Caco-2 (cell line): ENCODE results near the gene RGN. TPM values are rescaled to one million over a fixed set of nuclear protein-coding genes. Genes with fewer than 3 reads are reported as not detected.
"Not testable (repeated sequence)": the region's sequence is repeated elsewhere in the genome, so short reads cannot be mapped to it uniquely, and the experiment has no call there.

Experiments used
- BruUV-seq: library from RNA; stranded (reverse); fragments of 400-500 nt; replicated peaks from 2 replicates; lab custom pipeline; 2021; lab: Mats Ljungman, UMichigan
- CTCF ChIA-PET: fragments of 300-600 bp; sonication (Branson Sonifier 250); formaldehyde crosslinking; loops from one replicate; lab custom pipeline; 2022; ENCODE audit warnings: antibody characterized with exemption; lab: Charles Lee
- POLR2A ChIA-PET: fragments of 300-600 bp; sonication (Branson Sonifier 250); formaldehyde crosslinking; loops from one replicate; lab custom pipeline; 2022; ENCODE audit warnings: antibody characterized with exemption; lab: Charles Lee
- DNase-seq, 2 experiments: peaks; one replicate each; pipeline versions ENCODE4 v3.0.0 to v3.0.0-alpha.2; 2020 to 2022
- H3K27me3 ChIP-seq: replicated peaks from 2 replicates; pipeline ENCODE4 v1.6.0; 2011; ENCODE audit warnings: low read length; ENCODE audit not compliant: control insufficient read depth, insufficient read depth
- H3K36me3 ChIP-seq: 2 replicates; pipeline ENCODE4 v1.5.1; 2011; ENCODE audit warnings: low read length; ENCODE audit not compliant: control insufficient read depth, insufficient read depth
- H3K4me1 ChIP-seq: fragments of 250-450 bp; sonication (Bioruptor Pico); 2 replicates; pipeline ENCODE4 v1.5.1; 2020; ENCODE audit warnings: mild to moderate bottlenecking
- H3K4me3 ChIP-seq: 2 replicates; pipeline ENCODE4 v1.5.1; 2011; ENCODE audit warnings: low read depth, mild to moderate bottlenecking, control low read depth, low read length
- H3K9me3 ChIP-seq: fragments of 250-450 bp; sonication (Bioruptor Pico); 2 replicates; pipeline ENCODE4 v1.5.1; 2020; ENCODE audit warnings: mild to moderate bottlenecking, moderate library complexity
- H3K27ac Mint-ChIP-seq: one replicate; pipeline ENCODE4 v1.8.0; 2022; ENCODE audit warnings: mixed read lengths; ENCODE audit not compliant: unreplicated experiment
- H3K27me3 Mint-ChIP-seq: one replicate; pipeline ENCODE4 v1.8.0; 2022; ENCODE audit warnings: mixed read lengths; ENCODE audit not compliant: insufficient read depth, unreplicated experiment
- H3K36me3 Mint-ChIP-seq: one replicate; pipeline ENCODE4 v1.8.0; 2022; ENCODE audit warnings: mild to moderate bottlenecking, mixed read lengths; ENCODE audit not compliant: insufficient read depth, unreplicated experiment
- H3K4me1 Mint-ChIP-seq: one replicate; pipeline ENCODE4 v1.8.0; 2022; ENCODE audit warnings: low read depth, mixed read lengths; ENCODE audit not compliant: unreplicated experiment
- H3K4me3 Mint-ChIP-seq: one replicate; pipeline ENCODE4 v1.8.0; 2022; ENCODE audit warnings: mild to moderate bottlenecking, moderate library complexity, mixed read lengths; ENCODE audit not compliant: unreplicated experiment
- H3K9me3 Mint-ChIP-seq: one replicate; pipeline ENCODE4 v1.8.0; 2022; ENCODE audit warnings: mixed read lengths; ENCODE audit not compliant: unreplicated experiment
- CTCF ChIP-seq, 2 experiments: fragments of 200-600 bp in 1 of 2; IDR thresholded peaks; 1 replicate in 1 of 2; 2 replicates in 1 of 2; pipeline versions ENCODE4 v1.5.1 to v1.8.0; 2011 to 2022; ENCODE audit warnings: antibody characterized with exemption in 1 of 2, control low read depth in 1 of 2, inconsistent platforms in 1 of 2, low read depth in 1 of 2, low read length in 1 of 2, mild to moderate bottlenecking in 1 of 2, moderate library complexity in 1 of 2; ENCODE audit not compliant: insufficient read depth in 1 of 2, severe bottlenecking in 1 of 2, unreplicated experiment in 1 of 2
- intact Hi-C: fragments of 100-400 bp; cut with micrococcal nuclease; formaldehyde crosslinking; loops from one replicate; pipeline ENCODE4 v1.10.0; 2022; ENCODE audit not compliant: unreplicated experiment
- total RNA-seq: library from RNA; stranded (reverse); gene quantifications from 2 replicates; pipeline ENCODE4 v1.2.3, GENCODE V29; 2022

The RGN gene
- total RNA-seq, 1 experiment from 2014 or later = 36.2 TPM

- Histone ChIP-seq H3K36me3 (no peaks in the 10 kb centered on the region), H3K4me1 (peaks cover 10% of the 10 kb centered on the region), H3K9me3 (no peaks in the 10 kb centered on the region), H3K4me3 (no peak overlapping the region), H3K27me3 (no peaks in the 10 kb centered on the region)
- TF ChIP-seq CTCF (IDR thresholded peaks at IDR 0.05; ENCODE audit: insufficient read depth in 1 of 2, low read depth in 1 of 2, low read length in 1 of 2, severe bottlenecking in 1 of 2, unreplicated experiment in 1 of 2) = no peak
- BruUV-seq = no TSS peak
- no peaks in the 10 kb centered on the region for H3K27me3 Mint-ChIP-seq
- H3K27ac Mint-ChIP-seq = no peak overlapping the region
- POLR2A ChIA-PET = no interaction called here
- CTCF ChIA-PET = no interaction called here
- no peaks in the 10 kb centered on the region for H3K4me1 Mint-ChIP-seq
- H3K36me3 Mint-ChIP-seq = peaks cover 18% of the 10 kb centered on the region
- no peak overlapping the region for H3K4me3 Mint-ChIP-seq
- DNase-seq = no peak
- intact Hi-C loops = no loop called here
- H3K9me3 Mint-ChIP-seq = no peaks in the 10 kb centered on the region
Observed at GRCh38 chrX:47097018-47097417, 18.8 kb downstream of the RGN start.

GRCh38 chrX:47098338-47099094 is 20.3 kb downstream of the RGN start:
- Histone ChIP-seq H3K4me1 (no peaks in the 10 kb centered on the region), H3K36me3 (no peaks in the 10 kb centered on the region), H3K4me3 (no peak overlapping the region), H3K27me3 (no peaks in the 10 kb centered on the region), H3K9me3 (no peaks in the 10 kb centered on the region)
- Mint-ChIP-seq H3K27me3 (no peaks in the 10 kb centered on the region), H3K27ac (no peak overlapping the region), H3K4me3 (no peak overlapping the region), H3K36me3 (peaks cover 18% of the 10 kb centered on the region), H3K9me3 (no peaks in the 10 kb centered on the region), H3K4me1 (no peaks in the 10 kb centered on the region)
- no TSS peak for BruUV-seq
- ChIA-PET POLR2A (no interaction called here), CTCF (no interaction called here)
- DNase-seq = no peak
- intact Hi-C loops = no loop called here
- TF ChIP-seq CTCF (IDR thresholded peaks at IDR 0.05; ENCODE audit: insufficient read depth in 1 of 2, low read depth in 1 of 2, low read length in 1 of 2, severe bottlenecking in 1 of 2, unreplicated experiment in 1 of 2) = no peak

GRCh38 chrX:47101206-47101605 is 23.0 kb downstream of the RGN start:
- TF ChIP-seq CTCF (IDR thresholded peaks at IDR 0.05; ENCODE audit: insufficient read depth in 1 of 2, low read depth in 1 of 2, low read length in 1 of 2, severe bottlenecking in 1 of 2, unreplicated experiment in 1 of 2) = no peak

GRCh38 chrX:47110936-47111615 is 32.8 kb downstream of the RGN start:
- H3K4me1 ChIP-seq, CTCF ChIA-PET, H3K27me3 Mint-ChIP-seq, H3K4me3 Mint-ChIP-seq, H3K27me3 ChIP-seq, H3K9me3 Mint-ChIP-seq, H3K4me1 Mint-ChIP-seq, H3K27ac Mint-ChIP-seq, DNase-seq, H3K36me3 ChIP-seq, H3K9me3 ChIP-seq, intact Hi-C loops, POLR2A ChIA-PET, BruUV-seq, H3K36me3 Mint-ChIP-seq, H3K4me3 ChIP-seq: not testable (repeated sequence)

More at GRCh38 chrX:47101206-47101605, 23.0 kb downstream of the RGN start:
- Mint-ChIP-seq H3K27me3 (no peaks in the 10 kb centered on the region), H3K4me3 (no peak overlapping the region), H3K4me1 (no peaks in the 10 kb centered on the region), H3K36me3 (peaks cover 18% of the 10 kb centered on the region), H3K27ac (no peak overlapping the region), H3K9me3 (no peaks in the 10 kb centered on the region)
- CTCF ChIA-PET = no interaction called here
- Histone ChIP-seq H3K4me3 (no peak overlapping the region), H3K9me3 (no peaks in the 10 kb centered on the region), H3K4me1 (no peaks in the 10 kb centered on the region), H3K27me3 (no peaks in the 10 kb centered on the region), H3K36me3 (no peaks in the 10 kb centered on the region)
- intact Hi-C loops = no loop called here
- no peak for DNase-seq
- POLR2A ChIA-PET = no interaction called here
- no TSS peak for BruUV-seq
